Measurements from ENCODE around the gene ZBTB25. TPM values are rescaled to one million over a fixed set of nuclear protein-coding genes. Genes with fewer than 3 reads are reported as not detected.

The ZBTB25 gene
- total RNA-seq, 1 donor from 2014 or later = 3.4 TPM

DNA sequence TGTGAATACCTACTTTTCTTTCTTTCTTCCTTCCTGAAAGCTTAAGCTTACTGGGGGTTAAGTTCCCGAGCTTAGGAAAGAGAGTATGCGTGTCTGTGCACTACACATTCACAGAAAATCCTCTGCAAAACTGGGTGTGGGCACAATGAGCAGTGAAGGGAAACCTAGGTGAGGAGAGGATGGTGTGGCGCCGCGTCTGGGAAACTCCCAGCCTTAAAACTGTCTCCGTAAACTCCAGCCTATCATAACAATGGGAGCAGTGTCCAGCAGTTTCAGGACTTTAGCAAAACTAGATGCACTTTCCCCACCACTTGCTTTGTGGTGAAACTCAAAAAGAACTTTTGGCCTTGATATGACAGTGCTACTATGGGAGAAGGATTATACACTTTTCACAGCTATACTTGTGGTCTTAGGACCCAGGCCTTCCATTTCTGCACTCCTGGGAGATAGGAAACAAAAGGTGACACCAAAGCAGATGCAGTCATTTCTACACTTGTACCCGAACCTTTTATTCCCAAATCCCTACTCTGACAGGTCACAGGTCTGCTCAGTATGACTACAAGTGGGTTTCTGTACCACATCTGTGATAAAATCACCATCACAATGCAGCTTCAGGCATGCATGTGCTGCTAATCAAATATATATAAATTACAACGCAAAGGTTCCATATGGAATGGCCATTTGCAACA is 27.9 kb downstream of the ZBTB25 start:
- DNase-seq = no peak

DNA sequence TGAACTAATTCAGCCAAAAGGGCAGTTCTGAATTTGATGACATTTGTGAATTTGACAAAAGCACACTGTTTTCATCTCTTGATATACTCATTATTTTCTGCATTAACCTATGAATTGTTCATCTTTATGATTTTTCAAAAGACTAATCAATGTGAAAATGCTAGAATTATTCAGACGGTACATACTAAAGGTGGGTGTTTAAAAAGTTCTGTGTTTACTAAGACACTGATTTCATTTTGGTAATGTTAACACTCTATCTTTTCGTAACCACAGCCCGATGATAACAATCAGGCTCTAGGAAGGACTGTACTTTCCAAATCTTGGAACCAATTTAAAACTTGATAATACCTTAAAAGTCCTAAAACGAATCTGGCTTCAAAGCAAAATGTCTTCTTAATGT is 28.9 kb downstream of the ZBTB25 start:
- no peak for DNase-seq

DNA sequence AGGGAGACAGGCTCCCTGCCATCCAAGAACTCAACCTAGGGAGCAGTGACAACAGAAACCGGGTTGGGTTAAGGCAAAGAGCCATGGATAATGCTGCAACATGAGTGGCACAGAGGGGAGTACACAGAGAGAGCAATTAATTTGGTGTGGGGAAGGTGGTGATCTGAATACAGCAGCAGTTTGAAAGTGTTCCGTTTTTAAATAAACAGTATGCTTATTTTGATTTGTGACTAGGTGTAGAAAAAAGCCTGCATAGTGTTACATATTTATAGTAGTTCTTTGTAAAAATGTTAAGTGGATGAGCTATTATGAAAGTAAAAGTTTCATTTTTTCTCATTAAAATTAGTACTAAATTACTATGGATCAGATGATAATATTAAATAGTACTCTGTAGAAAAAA is 29.6 kb downstream of the ZBTB25 start:
- DNase-seq = no peak

DNA sequence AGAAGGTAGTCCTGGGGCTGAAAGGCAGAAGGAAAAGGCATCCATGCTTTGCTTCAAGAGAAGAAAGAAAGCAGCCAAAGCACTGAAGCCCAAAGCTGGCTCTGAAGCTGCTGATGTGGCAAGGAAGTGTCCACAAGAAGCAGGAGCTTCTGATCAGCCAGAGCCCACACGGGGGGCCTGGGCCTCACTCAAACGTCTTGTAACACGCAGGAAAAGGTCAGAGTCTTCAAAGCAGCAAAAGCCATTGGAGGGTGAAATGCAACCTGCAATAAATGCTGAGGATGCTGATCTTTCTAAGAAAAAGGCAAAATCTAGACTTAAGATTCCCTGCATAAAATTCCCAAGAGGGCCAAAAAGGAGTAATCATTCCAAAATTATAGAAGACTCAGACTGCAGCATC is 35.2 kb downstream of the ZBTB25 start:
- no peak for DNase-seq

DNA sequence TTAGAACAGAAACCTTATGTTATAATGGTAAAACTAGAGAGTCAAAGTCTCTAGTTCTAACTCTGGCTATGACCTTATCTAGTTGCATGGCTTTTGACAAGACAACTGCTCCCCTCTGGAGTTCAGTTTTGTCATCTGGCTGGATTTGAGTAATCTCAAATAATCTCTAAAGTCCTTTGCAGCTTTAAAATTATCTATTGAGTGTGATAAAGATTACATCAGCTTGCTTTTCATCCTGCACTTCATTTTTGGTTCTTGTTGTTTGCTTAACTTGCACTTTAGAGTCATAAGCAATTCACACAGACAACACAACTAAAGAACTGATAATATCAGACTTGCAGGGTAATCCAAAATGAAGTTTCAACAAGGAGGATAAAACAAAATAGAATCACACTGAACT is 36.1 kb downstream of the ZBTB25 start:
- DNase-seq = no peak

DNA sequence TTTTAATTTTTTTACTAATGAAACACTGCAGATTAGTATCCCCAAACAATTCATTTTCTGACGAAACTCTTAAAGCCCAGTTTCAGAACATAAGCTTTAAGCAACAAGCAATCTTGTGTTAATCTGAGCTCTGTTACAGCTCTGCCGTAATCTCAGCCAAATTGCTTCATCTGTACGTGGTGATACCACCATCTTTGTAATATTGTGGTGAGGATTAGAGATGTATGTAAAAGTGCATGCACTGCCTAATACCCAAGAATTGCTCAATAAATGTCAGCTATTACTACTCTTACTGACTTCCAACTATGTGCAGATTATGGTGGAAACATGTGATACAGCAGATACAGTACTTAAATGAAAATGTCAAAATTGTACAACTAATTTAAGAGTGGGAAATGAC is 36.5 kb downstream of the ZBTB25 start:
- no peak for DNase-seq

DNA sequence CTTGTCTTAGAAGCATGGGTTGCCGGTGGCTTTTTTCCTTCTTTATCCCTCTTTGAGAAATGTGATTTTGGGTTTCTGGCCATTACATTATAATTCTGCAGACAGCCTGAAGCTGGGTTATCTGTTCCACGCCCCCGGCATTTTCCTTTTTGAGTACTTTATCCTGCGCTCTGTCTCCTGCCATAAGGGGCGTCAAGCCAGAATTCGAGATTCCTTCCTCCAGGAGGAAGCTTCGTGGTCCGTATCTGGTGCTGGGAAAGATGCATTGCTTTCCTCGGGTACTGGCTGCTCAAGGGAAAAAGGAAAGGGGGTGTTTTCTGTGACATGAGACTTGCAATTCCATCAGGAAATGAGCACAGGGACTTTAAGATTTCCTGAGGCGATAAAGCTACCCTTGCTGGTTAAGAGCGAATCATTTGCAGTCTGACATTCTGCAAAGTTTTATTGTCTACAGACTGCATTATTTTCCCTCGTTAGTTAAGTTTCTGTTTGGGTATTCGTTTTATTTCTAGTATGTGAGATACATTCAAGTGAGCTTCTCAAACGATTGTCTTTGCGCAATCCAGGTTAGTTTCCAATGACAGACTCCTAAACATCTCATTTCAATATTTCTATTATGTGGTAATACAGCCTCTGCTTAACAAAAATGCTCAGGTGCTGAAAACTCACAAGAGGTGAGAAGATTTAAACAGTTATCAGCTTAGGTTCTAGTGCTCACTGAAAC is 37.6 kb downstream of the ZBTB25 start:
- peak; percentile 42 for DNase-seq

DNA sequence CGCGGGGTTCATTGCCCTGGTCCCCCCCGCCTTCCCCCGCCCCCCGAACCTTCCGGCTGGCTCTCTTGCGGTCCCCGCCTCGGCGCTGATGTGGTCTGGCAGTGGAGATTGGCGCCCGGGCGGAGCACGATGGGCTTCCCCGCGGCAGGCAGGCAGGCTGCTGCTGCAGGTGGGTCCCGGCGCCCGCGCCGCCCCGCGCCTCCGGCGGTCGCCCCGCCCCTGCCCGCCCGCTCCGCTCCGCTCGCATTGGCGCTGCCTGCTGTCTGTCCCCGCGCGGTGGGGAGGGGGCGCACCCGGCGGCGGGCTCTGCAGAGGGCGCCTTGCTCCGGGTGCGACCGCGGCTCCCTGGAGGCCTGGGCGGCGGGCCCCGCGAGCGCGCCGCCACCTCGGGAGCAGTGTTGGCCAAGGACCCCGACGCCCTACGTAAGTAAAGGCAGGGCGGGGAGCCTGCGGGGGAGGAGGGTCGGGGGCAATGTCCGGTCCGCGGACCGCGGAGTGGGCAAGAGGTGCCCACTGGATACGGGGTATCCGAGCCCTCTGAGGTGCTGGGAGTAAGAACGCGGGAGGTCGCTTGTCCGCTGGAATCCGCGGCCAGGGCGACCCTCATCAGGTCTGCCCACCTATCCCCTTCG is 38.3 kb downstream of the ZBTB25 start, which contains the start of gene AKAP5:
TSS of gene AKAP5 (plus strand) at position 309 of the 632 bp plus-strand sequence. CDS start 2,896 bp downstream, outside the sequence.
- peak; percentile 53 for DNase-seq

DNA sequence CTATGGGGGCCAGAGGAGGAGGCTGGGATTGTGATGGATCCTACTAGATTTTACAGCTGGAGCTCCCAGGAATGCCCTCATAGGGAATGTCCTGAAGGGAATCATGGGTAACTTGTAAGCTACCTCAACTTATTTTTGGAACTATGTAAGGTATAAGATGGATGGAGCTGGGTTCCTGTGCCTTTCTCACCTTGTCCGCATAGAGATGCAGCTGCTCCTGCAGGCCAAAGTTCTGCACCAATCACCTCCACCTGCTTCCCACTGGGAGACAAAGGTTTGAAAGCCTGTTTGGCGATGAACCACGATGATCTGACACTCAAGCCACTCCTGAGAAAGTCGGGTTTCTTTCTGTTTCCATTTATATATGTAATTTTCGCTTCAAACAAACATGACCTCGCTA is 39.0 kb downstream of the ZBTB25 start:
- no peak for DNase-seq

DNA sequence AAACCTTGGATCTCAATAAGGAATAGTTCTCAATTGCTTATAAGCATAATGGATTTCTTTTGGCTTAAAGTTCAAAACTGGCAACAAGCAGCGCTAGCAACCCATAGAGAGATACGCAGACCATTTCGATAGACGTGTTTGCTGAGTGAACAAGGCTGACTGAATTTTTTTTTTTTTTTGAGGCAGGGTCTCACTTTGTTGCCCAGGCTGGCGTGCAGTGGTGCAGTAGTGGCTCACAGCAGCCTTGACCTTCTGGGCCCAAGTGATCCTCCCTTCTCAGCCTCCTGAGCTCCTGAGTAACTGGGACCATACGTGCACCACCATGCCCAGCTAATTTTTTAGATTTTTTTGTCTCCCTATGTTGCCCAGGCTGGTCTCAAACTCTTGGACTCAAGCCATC is 39.8 kb downstream of the ZBTB25 start:
- no peak for DNase-seq

DNA sequence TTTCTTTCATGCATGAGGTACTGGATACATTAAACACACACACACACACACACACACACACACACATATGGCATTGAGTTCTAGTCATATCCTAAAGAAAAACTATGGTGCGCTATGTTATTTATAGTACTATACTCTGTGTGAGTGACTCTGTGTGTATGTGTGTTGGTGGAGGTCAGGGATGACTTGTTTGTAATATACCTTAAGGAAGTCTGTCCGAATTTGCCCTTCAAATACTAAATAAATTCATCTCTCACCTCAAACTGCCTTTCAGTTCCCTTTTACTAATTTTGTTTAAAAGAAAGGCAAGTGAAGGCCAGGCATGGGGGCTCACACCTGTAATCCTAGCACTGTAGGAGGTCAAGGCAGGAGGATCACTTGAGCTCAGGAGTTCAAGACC is 40.4 kb downstream of the ZBTB25 start:
- no peak for DNase-seq

DNA sequence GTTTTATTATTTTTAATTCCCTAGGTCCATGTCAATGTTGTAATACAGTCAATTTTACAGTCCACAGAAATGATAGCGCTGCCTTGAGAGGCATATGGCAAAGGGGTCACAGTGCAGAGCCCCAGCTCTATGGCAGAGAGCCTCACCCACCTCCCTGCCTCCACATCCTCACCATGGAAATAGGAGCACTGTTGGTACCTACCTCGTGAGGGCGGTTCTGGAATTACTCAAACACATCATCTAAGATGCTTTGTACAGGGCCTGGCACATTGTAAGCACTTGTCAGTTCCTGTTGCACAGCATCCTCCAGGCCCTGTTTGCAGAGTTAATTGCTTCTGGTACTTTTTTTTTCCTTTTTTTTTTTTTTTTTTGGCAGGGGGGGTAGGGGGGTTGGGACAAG is 42.4 kb downstream of the ZBTB25 start:
- no peak for DNase-seq

DNA sequence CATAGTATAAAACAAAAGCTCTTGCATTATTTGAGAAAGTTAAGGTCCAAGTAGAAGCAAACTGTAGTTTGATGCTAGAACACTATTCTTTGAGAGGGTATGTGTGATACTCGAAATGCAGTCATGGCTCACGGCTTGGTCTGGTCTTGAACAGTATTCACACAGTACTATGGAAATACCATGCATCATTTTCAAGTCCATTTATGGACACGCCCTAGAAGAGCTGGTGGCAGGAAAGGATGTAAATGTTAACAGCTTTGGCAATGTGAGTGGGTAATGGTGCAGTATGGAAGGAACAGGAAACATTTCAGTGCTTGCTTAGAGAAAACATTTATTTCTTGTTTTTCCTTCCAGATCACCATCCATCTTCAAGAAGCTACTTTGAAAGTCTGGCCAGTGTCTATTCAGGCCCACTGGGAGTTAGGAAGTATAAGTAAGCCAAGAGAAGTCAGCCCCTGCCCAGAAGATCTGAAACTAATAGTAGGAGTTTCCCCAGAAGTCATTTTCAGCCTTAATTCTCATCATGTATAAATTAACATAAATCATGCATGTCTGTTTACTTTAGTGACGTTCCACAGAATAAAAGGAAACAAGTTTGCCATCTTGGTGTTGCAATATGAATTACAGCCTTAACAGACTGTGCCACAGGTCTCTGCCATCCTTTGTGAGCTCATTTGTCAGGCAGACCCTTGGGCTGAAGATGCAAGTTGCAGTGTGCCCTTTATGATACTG is 44.1 kb downstream of the ZBTB25 start:
- no peak for DNase-seq

DNA sequence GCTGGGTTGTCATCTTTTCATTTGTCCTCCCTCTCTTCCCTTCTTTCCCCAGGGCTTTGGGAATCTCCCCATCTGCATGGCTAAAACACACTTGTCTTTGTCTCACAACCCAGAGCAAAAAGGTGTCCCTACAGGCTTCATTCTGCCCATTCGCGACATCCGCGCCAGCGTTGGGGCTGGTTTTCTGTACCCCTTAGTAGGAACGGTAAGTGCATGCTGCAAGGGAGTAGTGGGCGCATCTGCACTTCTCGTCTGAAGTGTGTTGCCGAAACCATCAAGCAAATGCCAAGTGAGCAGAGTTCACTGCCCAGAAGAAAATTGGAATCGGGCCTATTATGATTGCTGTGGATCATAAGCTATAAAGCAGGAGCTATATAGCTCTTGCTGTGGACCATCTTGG is 49.0 kb downstream of the ZBTB25 start:
- no peak for DNase-seq

DNA sequence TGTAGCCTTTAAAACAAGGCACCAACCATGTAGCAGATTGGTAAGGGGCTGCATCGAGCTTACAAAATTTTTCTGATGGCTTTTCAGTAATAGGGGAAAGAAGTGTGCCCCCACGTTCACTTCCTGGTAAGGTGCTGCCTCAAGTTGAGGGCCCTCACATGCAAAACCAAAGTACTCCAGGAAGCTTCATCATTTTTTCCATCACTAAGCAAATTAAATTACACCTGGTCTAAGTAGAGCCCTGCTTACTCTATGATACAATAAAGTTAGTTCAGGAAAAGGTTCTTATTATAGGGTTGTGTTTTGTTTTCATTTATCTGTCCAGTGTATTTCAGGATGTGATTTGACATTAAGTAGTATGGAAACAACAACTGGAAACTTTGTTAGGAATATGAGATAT is 53.4 kb downstream of the ZBTB25 start:
- no peak for DNase-seq

DNA sequence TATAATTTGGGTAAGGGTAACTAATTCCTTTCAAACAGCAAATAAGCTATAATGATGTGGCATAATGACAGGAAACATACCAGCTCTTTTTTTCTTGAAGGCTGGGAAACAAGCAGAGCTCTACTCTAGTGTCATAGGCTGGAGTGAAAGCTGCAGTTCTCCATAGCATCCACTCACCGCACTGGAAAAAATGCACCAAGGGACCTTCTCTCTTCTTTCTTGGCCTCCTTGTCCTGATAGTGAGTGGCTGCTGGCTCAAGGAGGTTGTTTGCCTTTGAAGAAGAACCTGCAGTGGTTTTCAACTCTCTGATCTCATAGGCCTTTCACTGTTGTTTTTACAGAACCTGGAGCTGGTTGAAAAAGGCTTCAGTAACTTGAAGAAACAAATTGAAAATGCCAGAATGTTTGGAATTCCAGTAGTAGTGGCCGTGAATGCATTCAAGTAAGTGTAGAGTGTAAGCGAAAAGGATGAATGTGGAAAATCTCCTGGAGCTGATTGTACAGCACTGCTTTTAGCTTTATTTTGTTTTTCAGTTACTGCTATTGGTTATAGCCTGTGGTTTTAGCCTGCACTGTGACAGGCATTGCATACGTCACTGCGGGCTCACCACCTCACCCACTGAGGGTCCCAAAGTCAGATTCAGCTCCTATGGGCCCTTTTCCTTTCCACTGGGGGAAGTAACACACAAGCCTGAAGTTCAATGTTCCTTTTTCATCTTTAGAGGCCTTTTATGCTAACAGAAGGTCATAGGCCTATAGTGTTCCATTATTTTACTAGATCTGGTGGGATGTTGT is 55.6 kb downstream of the ZBTB25 start:
- no peak for DNase-seq

DNA sequence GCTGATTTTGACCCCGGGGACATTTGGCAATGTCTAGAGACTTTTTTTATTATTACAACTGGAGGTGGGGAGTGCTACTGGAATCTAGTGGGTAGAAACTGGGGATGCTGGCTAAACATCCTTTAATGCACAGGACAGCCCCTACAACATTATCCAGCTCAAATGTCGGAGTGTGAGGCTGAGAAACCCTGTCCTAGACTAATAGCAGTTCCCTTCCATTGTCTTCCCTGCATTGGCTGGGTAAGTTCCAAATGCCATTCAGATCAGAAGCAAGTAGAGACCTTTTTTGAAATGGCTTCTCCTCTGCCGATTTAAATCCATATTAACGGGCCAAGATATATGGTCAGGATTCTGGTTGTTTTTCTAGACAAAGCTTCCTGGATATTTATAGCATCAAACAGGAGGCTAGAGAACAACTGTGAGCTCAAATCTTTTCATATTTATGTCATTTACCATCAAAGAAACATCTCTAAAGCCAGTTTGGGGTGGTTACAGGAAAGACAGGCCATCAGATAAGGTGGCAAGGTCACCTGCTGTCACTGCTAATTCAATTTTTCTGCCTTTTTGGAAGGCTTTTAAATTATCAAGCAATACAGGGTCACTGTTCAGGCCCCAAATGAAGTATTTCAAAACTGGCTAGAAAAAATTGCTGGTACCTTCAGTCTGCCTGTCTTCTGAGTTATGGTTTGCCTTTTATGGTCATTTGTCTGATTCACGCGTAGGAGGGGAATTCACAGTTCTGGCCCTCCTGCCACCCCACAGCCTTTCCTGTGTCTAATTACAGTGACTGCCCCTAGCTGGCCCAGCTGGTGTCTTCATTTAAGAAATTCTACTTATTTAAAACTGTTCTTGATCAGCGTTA is 58.4 kb downstream of the ZBTB25 start:
- DNase-seq = peak; percentile 89

DNA sequence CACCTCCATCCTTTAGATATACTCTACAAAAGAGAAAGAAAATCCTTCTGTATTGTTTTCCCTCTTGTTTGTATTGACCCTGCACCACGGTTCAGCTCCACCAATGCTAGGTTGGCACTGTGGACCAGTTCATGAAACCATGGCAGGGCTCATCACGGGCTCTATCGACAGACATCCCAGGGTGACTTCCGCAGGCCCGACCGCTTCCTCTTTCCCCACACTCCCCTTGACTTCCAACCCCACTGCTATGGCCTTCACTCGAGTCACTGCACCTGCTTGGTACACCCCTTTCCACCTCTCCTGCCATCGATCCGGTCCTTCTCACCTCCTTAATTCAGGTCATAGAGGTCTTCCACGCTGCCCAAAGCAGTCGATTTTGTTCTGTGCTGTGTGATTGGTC is 59.5 kb downstream of the ZBTB25 start:
- no peak for DNase-seq

DNA sequence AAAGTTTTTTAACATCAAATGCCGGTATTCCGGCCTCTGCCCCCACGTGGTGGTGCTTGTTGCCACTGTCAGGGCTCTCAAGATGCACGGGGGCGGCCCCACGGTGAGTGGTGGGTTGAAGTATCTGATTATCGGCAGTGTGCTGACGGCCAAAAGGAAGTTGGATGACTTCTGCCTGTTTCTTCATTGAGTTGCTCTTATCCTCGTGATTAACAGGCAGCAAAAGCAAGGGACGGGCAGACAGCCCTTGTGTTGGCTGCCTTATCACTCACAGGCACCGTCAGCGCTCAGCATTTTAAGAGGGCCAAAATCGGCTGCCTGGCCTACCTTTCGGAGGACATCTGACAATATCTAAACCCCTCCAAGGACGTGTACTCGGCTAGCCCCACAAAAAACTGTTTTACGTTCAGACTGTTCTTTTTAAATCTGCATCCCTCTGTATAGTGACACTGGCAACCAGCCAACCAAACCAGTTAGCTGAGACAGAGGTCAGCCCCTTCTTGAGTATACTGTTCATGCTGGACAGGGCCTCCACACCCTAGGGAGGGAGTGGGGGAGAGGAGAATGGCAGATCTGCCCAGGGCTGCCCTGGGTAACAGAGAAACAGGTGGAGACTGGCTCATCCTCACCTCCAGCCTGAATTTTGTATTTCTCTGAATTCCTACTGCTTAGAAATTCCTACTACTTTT is 61.2 kb downstream of the ZBTB25 start:
- DNase-seq = no peak

DNA sequence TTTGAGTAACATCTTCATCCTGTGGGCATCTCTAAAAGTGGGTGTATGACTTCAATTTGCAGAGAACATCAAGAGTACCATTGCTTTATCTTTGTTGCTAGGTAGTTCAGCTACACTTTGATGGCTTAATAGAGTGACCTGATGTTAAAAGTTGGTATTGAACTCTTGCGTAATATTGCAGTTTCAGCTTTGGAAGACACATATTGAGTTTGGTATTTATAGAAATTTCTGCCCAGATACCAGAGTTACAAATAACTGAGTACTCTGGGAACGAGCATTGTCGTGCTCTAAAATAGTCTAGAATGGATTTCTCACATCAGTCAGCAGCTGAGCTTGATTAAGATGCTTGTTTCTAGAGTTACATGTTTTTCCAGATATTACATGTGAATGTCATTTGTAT is 63.1 kb downstream of the ZBTB25 start:
- DNase-seq = no peak

DNA sequence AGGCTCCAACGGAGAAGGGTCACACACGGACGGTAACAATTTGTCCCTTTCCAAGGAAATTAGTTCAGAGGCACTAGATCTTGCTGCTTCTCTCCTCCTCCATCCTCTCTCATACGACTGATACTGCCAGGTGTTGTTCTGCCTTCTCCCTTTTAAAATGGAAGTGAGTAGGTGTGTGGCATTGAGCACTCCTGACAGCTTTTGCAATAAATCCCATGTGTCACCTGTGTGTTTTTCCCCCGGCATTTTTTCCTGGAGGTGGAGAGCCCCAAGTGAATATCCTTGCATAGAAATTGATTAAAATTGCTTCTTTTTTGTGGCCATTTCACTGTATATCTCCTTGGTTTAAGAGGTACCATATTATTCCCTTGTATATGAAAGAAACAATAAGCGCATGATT is 64.5 kb downstream of the ZBTB25 start:
- no peak for DNase-seq

Measured in dermis blood vessel endothelial cell (primary cell).